IMR-90 (cell line): ENCODE data around the gene NDUFAB1. TPM values are rescaled to one million over a fixed set of nuclear protein-coding genes. Genes with fewer than 3 reads are reported as not detected.

Source experiments
- ATAC-seq: fragments of 200-7000 bp; cut with Tn5 transposase; 2 replicates; pipeline ENCODE4 v1.9.1; 2020; ENCODE audit warnings: low read depth, mild to moderate bottlenecking, moderate library complexity
- BruUV-seq: library from RNA; stranded (reverse); fragments of 400-500 nt; replicated peaks from 2 replicates; lab custom pipeline; 2021; lab: Mats Ljungman, UMichigan
- CTCF ChIA-PET: fragments of 300-600 bp; formaldehyde crosslinking; extraction: SDS; loops from one replicate; lab custom pipeline; 2021; ENCODE audit warnings: antibody characterized with exemption; lab: Yijun Ruan, JAX
- POLR2A ChIA-PET: fragments of 300-600 bp; sonication (Branson Sonifier 250); formaldehyde crosslinking; loops from one replicate; lab custom pipeline; 2022; ENCODE audit warnings: antibody characterized with exemption; ENCODE audit not compliant: unreplicated experiment; lab: Charles Lee
- DNase-seq: peaks from one replicate; pipeline ENCODE4 v3.0.0; 2013
- H2AFZ ChIP-seq: replicated peaks from 2 replicates; pipeline ENCODE3; 2013; ENCODE audit warnings: low read length, mild to moderate bottlenecking; ENCODE audit not compliant: poor library complexity
- H2AK5ac ChIP-seq: 2 replicates; pipeline ENCODE4 v1.6.1; 2013; ENCODE audit warnings: low read depth, low read length, inconsistent platforms
- H2AK9ac ChIP-seq: replicated peaks from 2 replicates; pipeline ENCODE3; 2013; ENCODE audit warnings: mild to moderate bottlenecking, low read depth, low read length, moderate library complexity; ENCODE audit not compliant: poor library complexity
- H2BK120ac ChIP-seq: 2 replicates; pipeline ENCODE4 v1.6.1; 2013; ENCODE audit warnings: low read depth, low read length, inconsistent platforms
- H2BK15ac ChIP-seq: 3 replicates; pipeline ENCODE4 v1.6.1; 2013; ENCODE audit warnings: low read depth, low read length, inconsistent platforms
- H2BK20ac ChIP-seq: 2 replicates; pipeline ENCODE4 v1.6.1; 2013; ENCODE audit warnings: low read depth, mild to moderate bottlenecking, inconsistent platforms, low read length, moderate library complexity
- H2BK5ac ChIP-seq: 2 replicates; pipeline ENCODE4 v1.6.1; 2013; ENCODE audit warnings: mild to moderate bottlenecking, low read depth, low read length, inconsistent platforms; ENCODE audit not compliant: poor library complexity, severe bottlenecking
- H3K14ac ChIP-seq: replicated peaks from 2 replicates; pipeline ENCODE4 v1.6.1; 2013; ENCODE audit warnings: low read depth, low read length, inconsistent platforms
- H3K18ac ChIP-seq: 2 replicates; pipeline ENCODE4 v1.6.1; 2013; ENCODE audit warnings: low read depth, low read length, control low read depth
- H3K23ac ChIP-seq: 2 replicates; pipeline ENCODE4 v1.6.1; 2013; ENCODE audit warnings: low read depth, low read length, inconsistent platforms
- H3K27ac ChIP-seq: 2 replicates; pipeline ENCODE4 v1.5.1; 2013; ENCODE audit warnings: mild to moderate bottlenecking, control low read depth, low read length; ENCODE audit not compliant: insufficient read depth
- H3K27me3 ChIP-seq: 2 replicates; pipeline ENCODE4 v1.6.1; 2013; ENCODE audit warnings: low read length; ENCODE audit not compliant: control insufficient read depth, insufficient read depth
- H3K36me3 ChIP-seq: 2 replicates; pipeline ENCODE4 v1.6.1; 2013; ENCODE audit warnings: low read length, mixed read lengths; ENCODE audit not compliant: control insufficient read depth, insufficient read depth
- H3K4ac ChIP-seq: 2 replicates; pipeline ENCODE4 v1.6.1; 2013; ENCODE audit warnings: low read depth, low read length, inconsistent platforms
- H3K4me1 ChIP-seq: 2 replicates; pipeline ENCODE4 v1.6.1; 2013; ENCODE audit warnings: low read length, mixed read lengths; ENCODE audit not compliant: control insufficient read depth, insufficient read depth
- H3K4me2 ChIP-seq: 2 replicates; pipeline ENCODE4 v1.6.1; 2013; ENCODE audit warnings: low read depth, mild to moderate bottlenecking, control low read depth, low read length, moderate library complexity
- H3K4me3 ChIP-seq: 2 replicates; pipeline ENCODE4 v1.5.1; 2013; ENCODE audit warnings: low read depth, mild to moderate bottlenecking, control low read depth, low read length, moderate library complexity; ENCODE audit not compliant: insufficient read depth
- H3K56ac ChIP-seq: 2 replicates; pipeline ENCODE4 v1.6.1; 2013; ENCODE audit warnings: low read length, inconsistent platforms; ENCODE audit not compliant: insufficient read depth; ENCODE audit errors: extremely low read depth
- H3K79me1 ChIP-seq, 2 experiments: 2 replicates each; pipeline ENCODE4 v1.6.1; 2013; ENCODE audit warnings: low read length in 2 of 2, inconsistent platforms in 1 of 2, low read depth in 1 of 2
- H3K9ac ChIP-seq: 2 replicates; pipeline ENCODE4 v1.6.1; 2013; ENCODE audit warnings: low read depth, low read length, control low read depth
- H3K9me1 ChIP-seq: 2 replicates; pipeline ENCODE4 v1.6.1; 2013; ENCODE audit warnings: low read length, inconsistent platforms; ENCODE audit not compliant: insufficient read depth
- H3K9me3 ChIP-seq: 2 replicates; pipeline ENCODE4 v1.6.1; 2013; ENCODE audit warnings: low read length; ENCODE audit not compliant: control insufficient read depth, insufficient read depth
- H4K20me1 ChIP-seq: 2 replicates; pipeline ENCODE4 v1.6.1; 2013; ENCODE audit warnings: low read length, inconsistent platforms; ENCODE audit not compliant: insufficient read depth
- H4K5ac ChIP-seq: 2 replicates; pipeline ENCODE4 v1.6.1; 2013; ENCODE audit warnings: mild to moderate bottlenecking, low read depth, low read length, control low read depth
- H4K8ac ChIP-seq, 2 experiments: 2 replicates each; pipeline ENCODE4 v1.6.1; 2013; ENCODE audit warnings: low read depth in 2 of 2, low read length in 2 of 2, control low read depth in 1 of 2, inconsistent platforms in 1 of 2
- H4K91ac ChIP-seq: 2 replicates; pipeline ENCODE4 v1.6.1; 2013; ENCODE audit warnings: low read depth, low read length, inconsistent platforms; ENCODE audit not compliant: insufficient read depth
- BHLHE40 ChIP-seq: fragments of 150-350 bp; IDR thresholded peaks from 2 replicates; pipeline ENCODE4 v1.6.1; 2016; ENCODE audit warnings: mild to moderate bottlenecking, low read depth, low read length
- CEBPB ChIP-seq: IDR thresholded peaks from 2 replicates; pipeline ENCODE4 v1.6.1; 2012; ENCODE audit warnings: low read depth, low read length, improper control_type of control experiment
- CHD1 ChIP-seq: IDR thresholded peaks from 2 replicates; pipeline ENCODE4 v1.6.1; 2012; ENCODE audit warnings: low read depth, low read length, improper control_type of control experiment
- CTCF ChIP-seq: conservative IDR thresholded peaks from 2 replicates; pipeline ENCODE4 v1.5.1; 2012; ENCODE audit warnings: mild to moderate bottlenecking, low read depth, low read length, improper control_type of control experiment
- ELK1 ChIP-seq: fragments of 150-350 bp; IDR thresholded peaks from 2 replicates; pipeline ENCODE4 v1.6.1; 2016; ENCODE audit warnings: low read depth, mild to moderate bottlenecking, low read length, moderate library complexity, borderline replicate concordance
- FOS ChIP-seq: fragments of 150-350 bp; IDR thresholded peaks from 2 replicates; pipeline ENCODE4 v1.6.1; 2016; ENCODE audit warnings: low read depth, low read length
- MAFK ChIP-seq: IDR thresholded peaks from 2 replicates; pipeline ENCODE4 v1.6.1; 2012; ENCODE audit warnings: low read depth, low read length, improper control_type of control experiment
- MXI1 ChIP-seq: IDR thresholded peaks from 2 replicates; pipeline ENCODE4 v1.6.1; 2012; ENCODE audit warnings: low read depth, mild to moderate bottlenecking, low read length, moderate library complexity, borderline replicate concordance
- NFE2L2 ChIP-seq: fragments of 150-350 bp; IDR thresholded peaks from 2 replicates; pipeline ENCODE4 v1.6.1; 2016; ENCODE audit warnings: low read depth, mild to moderate bottlenecking, low read length
- POLR2A ChIP-seq: IDR thresholded peaks from 2 replicates; pipeline ENCODE4 v1.6.1; 2012; ENCODE audit warnings: mild to moderate bottlenecking, low read depth, low read length
- RAD21 ChIP-seq: IDR thresholded peaks from 2 replicates; pipeline ENCODE4 v1.6.1; 2012; ENCODE audit warnings: low read length, improper control_type of control experiment
- RCOR1 ChIP-seq: IDR thresholded peaks from 2 replicates; pipeline ENCODE4 v1.6.1; 2012; ENCODE audit warnings: mild to moderate bottlenecking, low read length, improper control_type of control experiment; ENCODE audit not compliant: insufficient replicate concordance
- RFX5 ChIP-seq: IDR thresholded peaks from 2 replicates; pipeline ENCODE4 v1.8.0; 2012; ENCODE audit warnings: low read depth, mild to moderate bottlenecking, low read length, moderate library complexity
- SMC3 ChIP-seq: fragments of 150-350 bp; IDR thresholded peaks from 2 replicates; pipeline ENCODE4 v1.6.1; 2016; ENCODE audit warnings: low read depth, mild to moderate bottlenecking, antibody characterized with exemption, low read length, moderate library complexity
- USF2 ChIP-seq: fragments of 150-350 bp; IDR thresholded peaks from 2 replicates; pipeline ENCODE4 v1.6.1; 2017; ENCODE audit warnings: mild to moderate bottlenecking, antibody characterized with exemption, low read length, low read depth
- whole genome bisulfite sequencing, 2 experiments: methylation state at CpG; one replicate each; pipeline versions ENCODE4 v1.1.5 to v1.1.7; 2013; ENCODE audit warnings: missing lambda C conversion rate in 2 of 2; ENCODE audit not compliant: insufficient read length in 1 of 2; ENCODE audit errors: extremely low coverage in 2 of 2; 5-methylcytosine and 5-hydroxymethylcytosine counted together
- dilution Hi-C: fragments of 300-500 bp; cut with HindIII; formaldehyde crosslinking; loops from one replicate; pipeline ENCODE4 v1.14.3; 2018; ENCODE audit warnings: low sequenced_read_pairs; ENCODE audit not compliant: unreplicated experiment
- in situ Hi-C: fragments of 300-500 bp; cut with MboI; formaldehyde crosslinking; loops from 3 replicates; pipeline ENCODE4 v1.14.3; 2019; ENCODE audit warnings: low sequenced_read_pairs, inconsistent platforms, mixed read lengths
- intact Hi-C: fragments of 100-400 bp; cut with micrococcal nuclease; formaldehyde crosslinking; loops from 2 replicates; pipeline ENCODE4 v1.10.0; 2022
- polyA plus RNA-seq, 3 experiments: library from polyadenylated mRNA; depleted of rRNA; stranded (reverse); fragments of >200 nt; gene quantifications; 2 replicates each; pipeline ENCODE4 v1.2.3, GENCODE V29; 2012; ENCODE audit warnings: low replicate concordance in 1 of 3
- total RNA-seq: library from RNA; depleted of rRNA; stranded (reverse); fragments of >200 nt; gene quantifications from 2 replicates; pipeline ENCODE4 v1.2.3, GENCODE V29; 2012

The NDUFAB1 gene
- total and polyA plus RNA-seq, 2 of the 4 experiments (the other 2 are of a cell fraction): 117 to 146 TPM

- Histone ChIP-seq H2AK5ac (no peak overlapping the region), H3K4me3 (no peak overlapping the region), H2BK5ac (no peak overlapping the region), H3K9me1 (no peaks in the 10 kb centered on the region), H3K9ac (no peak overlapping the region), H3K27ac (no peak overlapping the region), H4K91ac (no peak overlapping the region), H2AFZ (no peak overlapping the region), H4K20me1 (no peaks in the 10 kb centered on the region), H2BK120ac (no peak overlapping the region), H3K36me3 (peaks cover 23% of the 10 kb centered on the region), H3K4me1 (no peaks in the 10 kb centered on the region), H2AK9ac (no peak overlapping the region), H3K18ac (no peak overlapping the region), H3K14ac (no peak overlapping the region), H3K4ac (no peak overlapping the region), H3K79me1 (peaks cover 11 to 12% of the 10 kb centered on the region in 2 experiments; a peak in 3 of 4 replicates), H2BK15ac (no peak overlapping the region), H2BK20ac (no peak overlapping the region), H3K4me2 (no peak overlapping the region), H4K5ac (no peak overlapping the region), H4K8ac (no peak overlapping the region), H3K9me3 (no peaks in the 10 kb centered on the region), H3K27me3 (no peaks in the 10 kb centered on the region), H3K56ac (no peak overlapping the region), H3K23ac (no peak overlapping the region)
- TF ChIP-seq MXI1: no peak
- TF ChIP-seq SMC3: no peak
- no peak for TF ChIP-seq POLR2A
- no peak for TF ChIP-seq CEBPB
- TF ChIP-seq RAD21: no peak
- TF ChIP-seq CTCF: no peak
- TF ChIP-seq ELK1: no peak
- TF ChIP-seq MAFK: no peak
- no peak for TF ChIP-seq RFX5
- TF ChIP-seq BHLHE40: no peak
- no peak for TF ChIP-seq USF2
- TF ChIP-seq CHD1: no peak
- TF ChIP-seq NFE2L2: no peak
- no peak for TF ChIP-seq RCOR1
- TF ChIP-seq FOS: no peak
- no CpG with 5 or more reads among the region's 4 CpGs for WGBS, 2 experiments
- DNase-seq: no peak
- intact Hi-C loops: loop anchor here (5.0 kb wide), 1 partner anchor 162 kb away; no protein-coding TSS in a partner anchor
- dilution Hi-C loops: no loop called here
- in situ Hi-C loops: no loop called here
- ChIA-PET POLR2A (no interaction called here), CTCF (no interaction called here)
- no peak for ATAC-seq
- no TSS peak for BruUV-seq
Observed at GRCh38 chr16:23634461-23635036, 38.4 kb upstream of the NDUFAB1 start.
